GM19099 (cell line): ENCODE results near the gene GPC1.

Experiments
- POLR2A ChIP-seq: IDR thresholded peaks from 3 replicates; pipeline ENCODE4 v1.6.1; 2011; ENCODE audit warnings: low read depth; ENCODE audit not compliant: insufficient read length; ENCODE audit errors: extremely low read depth

The GPC1 gene

DNA sequence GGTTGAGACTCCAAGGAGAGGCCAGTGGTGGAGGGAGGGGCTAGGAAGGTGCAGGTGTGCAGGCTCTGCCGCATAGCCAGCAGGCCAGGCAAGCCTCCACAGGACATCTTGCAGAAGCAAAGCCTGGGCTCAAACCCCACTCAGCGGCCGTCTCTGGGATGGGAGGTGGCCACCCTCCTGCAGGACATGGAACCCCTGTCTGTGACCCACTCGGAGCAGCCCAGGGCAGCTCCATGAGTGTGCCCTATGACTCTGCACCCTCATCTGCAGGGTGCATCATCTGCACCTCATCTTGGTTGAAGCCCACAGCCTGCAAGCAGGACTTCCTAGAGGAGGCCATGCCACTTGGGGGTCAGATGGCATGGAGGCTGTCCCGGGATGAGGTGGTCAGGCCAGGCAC lies 46.3 kb downstream of the GPC1 start:
- TF ChIP-seq POLR2A = no peak

DNA sequence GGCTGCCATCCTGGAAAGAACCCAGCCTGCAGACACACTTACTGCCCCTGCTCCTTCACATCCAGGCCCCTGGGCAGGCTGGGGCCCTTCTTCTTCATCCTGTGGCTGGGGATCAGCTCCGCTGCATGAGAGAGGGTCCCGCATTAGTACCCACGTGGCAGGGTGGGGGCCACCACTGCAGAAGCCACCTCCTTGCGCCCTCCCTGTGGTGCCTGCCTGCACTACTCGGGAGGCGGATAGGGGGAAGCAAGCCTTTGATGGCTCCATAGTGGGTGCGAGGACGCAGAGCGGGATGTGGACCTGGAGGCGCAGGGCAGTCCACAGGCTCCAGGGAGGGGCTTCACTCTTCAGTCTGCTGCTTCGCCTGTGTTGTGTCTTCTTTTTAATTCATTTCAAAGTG lies 46.7 kb downstream of the GPC1 start:
- TF ChIP-seq POLR2A = no peak

DNA sequence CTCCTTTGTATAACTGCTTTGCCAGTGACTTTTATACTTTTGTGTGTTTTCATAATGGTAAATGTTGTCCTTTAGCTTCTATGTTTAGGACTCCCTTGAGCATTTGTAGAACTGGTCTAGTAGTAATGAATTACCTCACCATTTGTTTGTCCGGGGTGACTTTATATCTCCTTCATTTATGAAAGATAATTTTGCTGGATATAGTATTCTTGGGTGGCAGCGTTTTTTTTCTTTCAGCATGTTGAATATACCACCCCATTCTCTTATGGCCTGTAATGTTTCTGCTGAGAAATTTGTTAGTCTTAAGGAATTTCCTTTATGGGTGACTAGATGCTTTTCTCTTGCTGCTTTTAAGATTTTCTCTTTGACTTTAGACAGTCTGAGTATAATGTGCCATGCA lies 56.0 kb downstream of the GPC1 start:
- no peak for TF ChIP-seq POLR2A

DNA sequence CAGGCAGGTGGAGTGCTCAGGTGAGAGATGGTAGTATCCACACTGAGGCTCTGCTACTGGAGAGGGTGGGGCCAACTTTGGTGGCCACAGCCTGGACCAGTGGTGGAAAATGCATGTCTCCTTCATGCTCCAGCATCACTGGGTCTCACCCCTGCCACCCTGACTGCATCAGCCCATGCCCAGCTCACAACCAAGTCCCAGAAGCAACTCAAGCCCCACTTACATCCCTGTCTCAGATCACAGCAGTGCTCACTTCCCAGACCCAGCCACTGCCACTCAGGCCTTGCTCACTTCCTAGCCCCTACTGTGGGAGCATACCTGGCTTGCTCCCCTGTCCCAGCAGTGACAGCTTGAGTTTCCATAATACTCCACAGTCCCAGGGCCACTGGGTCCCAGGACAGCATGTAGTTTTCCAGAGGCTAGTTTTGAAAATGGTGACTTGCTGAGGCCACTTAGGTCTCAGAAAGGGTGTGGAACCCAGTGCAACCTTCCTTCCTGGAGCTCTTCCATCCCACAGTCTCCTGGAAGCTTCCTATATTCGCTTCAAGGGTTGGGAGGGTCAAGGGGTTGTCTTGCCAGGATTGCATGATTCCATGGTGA lies 58.8 kb downstream of the GPC1 start:
- no peak for TF ChIP-seq POLR2A

DNA sequence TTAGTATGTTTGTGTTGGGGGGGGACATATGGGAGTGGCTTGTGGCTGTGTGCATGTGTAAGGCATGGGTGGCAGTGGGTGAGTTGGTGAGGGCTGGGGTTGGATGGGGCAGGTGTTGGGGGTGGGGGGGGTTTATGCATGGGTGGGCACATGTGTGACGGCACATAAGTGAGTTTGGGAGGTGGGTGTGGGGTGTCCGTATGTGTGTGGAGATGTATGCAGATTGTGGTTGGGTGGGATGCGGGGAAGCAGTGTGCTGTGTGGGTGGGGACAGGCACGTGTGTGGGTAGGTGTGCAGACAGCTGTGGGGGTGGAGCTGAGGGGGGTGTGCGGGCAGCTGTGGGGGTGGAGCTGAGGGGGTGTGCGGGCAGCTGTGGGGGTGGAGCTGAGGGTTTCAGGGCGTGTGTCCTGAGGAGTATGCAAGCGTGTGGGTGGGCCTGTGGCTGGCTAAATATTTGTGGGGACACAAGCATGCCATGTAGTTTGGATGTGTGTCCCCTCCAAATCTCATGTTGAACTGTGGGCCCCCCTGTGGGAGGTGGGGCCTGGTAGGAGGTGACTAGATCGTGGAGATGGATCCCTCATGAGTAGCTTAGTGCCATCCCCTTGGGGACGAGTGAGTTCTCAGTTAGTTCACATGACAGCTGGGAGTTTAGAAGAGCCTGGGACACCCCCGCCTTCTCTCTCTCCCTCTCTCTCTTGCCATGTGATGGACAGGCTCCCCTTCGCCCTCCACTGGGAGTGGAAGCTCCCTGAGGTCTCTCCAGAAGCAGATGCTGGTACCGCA lies 62.9 kb downstream of the GPC1 start:
- no peak for TF ChIP-seq POLR2A

DNA sequence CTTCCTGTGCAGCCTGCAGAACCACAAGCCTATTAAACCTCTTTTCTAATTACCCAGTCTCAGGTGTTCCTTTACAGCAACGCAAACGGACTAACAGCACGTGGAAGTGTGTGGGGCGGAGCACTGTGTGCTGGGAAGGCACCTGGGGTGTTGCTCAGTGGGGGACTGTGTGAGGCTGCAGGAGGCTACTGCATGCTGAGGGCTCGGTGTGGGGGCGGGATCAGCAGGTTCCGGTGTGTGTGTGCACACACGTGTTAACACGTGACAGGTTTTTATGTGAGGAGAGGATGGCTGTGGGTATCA lies 63.4 kb downstream of the GPC1 start:
- no peak for TF ChIP-seq POLR2A

DNA sequence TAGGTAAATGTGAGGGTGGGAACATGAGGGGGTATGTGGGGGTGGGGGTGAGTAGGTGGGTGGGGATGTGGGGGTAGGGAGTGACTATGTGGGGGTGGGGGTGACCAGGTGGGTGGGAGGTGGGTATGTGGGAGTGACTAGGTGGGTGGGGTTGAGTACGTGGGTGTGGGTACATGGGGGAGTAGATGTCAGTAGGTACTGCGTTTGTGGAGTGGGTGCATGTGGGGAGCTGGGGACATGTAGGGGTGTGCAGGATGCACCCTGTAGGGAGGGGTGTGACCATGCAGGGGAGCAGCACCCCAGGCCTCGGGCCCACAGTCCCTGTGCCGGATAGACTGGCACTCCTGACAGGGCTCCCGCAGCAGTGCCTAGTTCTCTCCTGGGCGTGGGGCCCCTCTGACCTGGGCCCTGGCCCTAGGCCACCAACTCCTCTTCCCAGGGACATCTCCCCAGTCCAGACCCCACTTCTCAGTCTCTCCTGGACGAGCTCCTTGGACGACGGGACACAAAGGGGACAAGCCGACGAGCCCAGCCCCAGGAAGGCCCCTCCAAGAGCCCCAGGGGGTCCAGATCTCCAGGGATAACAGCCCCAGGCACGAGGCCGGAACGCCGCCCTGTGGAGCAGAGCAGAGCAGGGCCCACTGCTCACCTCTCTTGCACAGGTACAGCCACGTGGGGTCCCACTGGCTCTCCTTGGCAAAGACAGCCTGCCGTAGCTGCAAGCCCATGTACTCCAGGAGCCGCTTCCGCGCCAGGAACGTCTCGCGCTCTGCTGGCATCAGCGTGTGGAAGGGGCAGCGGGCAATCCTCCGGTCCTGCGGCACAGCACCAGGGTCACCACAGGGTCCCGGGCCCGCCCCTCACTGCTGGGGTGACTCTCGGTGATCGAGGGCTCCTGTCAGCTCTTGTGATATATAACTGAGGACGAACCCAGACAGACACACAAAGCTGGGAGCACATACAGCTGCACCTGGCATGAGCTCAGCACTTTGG lies 64.1 kb downstream of the GPC1 start:
- no peak for TF ChIP-seq POLR2A

DNA sequence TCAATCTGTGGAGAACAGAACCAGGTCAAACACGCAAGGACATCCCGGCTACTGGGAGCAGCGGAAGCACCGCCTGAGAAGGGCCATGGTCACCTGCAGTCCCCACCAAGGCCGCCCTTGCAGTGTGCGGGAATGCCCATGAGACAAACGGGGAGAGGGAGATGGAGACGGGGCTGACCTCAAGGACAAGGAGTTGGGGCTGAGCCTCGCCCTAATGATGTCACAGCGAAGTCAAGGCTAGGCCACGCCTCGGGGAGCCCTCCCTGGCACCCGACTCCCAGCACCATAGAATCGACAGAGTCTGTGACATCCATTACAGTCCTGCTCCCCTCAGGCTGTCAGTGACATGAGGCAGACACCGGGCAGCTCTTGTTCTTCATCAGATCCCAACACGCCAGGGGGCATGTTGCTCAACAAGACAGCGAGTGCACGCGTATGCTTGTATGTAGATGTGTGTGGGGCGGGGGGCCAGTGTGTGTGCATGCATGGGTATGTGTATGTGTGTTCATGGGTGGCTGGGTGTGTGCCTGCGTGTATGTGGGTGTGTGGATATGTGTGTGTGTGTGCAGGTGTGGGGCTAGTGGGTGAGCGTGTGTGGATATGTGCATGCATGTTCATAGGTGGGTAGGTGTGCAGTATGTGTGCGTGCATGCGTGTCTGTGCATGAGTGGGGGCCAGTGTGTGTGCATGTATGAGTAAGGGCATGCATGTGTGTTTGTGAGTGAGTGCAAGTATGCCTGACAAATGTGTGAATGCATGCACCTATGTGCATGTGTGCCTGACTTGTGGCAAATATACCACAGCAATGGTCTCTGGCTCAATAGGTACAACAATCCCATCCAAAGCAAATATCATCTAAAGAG lies 65.3 kb downstream of the GPC1 start:
- TF ChIP-seq POLR2A = no peak

DNA sequence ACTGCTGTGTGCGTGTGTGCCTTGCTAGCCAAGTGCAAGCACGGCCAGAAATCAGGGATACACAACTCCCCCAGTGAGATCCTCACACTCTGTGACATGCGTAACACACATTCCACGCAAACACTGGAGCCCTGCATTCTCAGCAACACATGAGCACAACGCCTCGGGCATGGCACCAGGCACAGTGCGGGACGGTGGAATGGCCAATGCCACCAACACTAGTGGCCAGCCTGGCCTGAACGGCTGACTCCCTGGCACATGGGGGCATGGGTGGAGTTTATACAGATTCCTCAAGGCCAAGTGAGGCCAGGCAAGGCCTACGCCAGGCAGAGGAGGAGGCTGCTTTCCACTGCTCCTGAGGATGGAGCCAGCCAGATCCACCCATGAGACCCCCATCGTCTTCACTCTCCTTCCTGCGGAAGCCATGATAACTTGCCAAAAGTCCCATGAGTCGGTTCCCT lies 66.1 kb downstream of the GPC1 start:
- no peak for TF ChIP-seq POLR2A

DNA sequence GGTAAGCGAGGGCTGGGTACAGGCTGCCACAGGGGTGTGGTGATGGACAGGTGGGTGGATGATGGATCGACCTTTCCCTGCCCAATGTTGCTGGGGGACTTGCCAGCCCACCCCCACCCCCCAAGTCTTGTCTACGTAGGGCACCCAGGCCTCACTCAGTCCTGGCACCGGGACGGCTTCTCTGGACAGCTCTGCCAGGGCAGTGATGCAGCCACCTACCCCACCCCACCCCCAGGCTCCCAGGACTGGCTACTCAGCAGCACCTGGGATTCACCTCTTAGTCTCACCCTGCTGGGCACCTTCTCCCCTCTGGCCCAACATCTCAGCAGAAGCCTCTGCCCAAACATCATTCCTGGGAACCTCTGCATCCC lies 66.6 kb downstream of the GPC1 start:
- TF ChIP-seq POLR2A = no peak

DNA sequence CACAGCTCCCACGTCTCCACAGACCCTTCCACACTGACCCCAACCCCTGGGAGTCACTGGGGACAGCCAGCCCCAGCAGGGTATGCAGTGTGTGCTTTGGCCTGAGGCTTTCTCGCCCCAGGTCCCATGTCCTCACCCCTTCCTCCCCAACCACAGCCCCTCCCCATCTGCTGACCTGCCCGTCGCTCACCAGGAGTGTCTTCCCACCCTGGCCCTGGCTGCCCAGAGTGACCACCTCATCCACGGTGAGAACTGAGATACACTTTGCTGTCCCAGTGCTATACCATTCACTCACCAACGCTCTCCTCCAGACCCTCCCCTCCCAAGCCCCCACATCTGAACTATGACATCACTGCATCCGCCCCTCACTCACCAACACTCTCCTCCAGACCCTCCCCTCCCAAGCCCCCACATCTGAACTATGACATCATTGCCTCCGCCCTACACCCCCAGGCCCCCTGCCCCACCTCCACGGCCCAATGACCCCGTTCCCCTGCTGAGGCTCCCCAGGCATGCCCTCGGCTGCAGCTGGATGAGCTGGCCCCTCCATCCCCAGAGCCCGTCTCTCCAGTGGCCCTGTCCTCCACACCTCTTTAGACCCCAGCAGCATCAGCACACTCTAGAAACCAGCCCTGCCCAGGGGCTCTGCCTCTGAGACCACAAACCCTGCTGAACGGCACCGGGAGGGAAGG lies 67.1 kb downstream of the GPC1 start:
- TF ChIP-seq POLR2A = no peak

DNA sequence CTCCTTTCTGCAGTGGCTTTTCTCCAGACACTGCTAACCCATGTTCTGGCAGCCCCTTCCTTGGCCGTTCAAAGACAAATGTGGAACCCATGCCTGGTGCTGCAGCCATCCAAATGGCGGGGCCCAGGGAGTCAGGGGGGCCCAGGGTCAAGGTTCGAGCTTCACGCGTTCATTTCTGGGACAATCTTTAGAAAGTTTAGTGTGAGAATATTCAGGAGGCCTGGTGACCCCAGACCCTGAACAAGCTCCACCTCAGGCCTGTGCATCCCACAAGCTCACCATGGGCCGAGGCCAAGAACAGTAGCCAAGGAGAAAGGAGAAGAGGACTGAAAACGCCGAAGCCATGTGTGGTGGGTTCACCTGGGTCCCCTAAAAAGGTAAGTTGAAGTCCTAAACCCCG lies 67.9 kb downstream of the GPC1 start:
- no peak for TF ChIP-seq POLR2A

DNA sequence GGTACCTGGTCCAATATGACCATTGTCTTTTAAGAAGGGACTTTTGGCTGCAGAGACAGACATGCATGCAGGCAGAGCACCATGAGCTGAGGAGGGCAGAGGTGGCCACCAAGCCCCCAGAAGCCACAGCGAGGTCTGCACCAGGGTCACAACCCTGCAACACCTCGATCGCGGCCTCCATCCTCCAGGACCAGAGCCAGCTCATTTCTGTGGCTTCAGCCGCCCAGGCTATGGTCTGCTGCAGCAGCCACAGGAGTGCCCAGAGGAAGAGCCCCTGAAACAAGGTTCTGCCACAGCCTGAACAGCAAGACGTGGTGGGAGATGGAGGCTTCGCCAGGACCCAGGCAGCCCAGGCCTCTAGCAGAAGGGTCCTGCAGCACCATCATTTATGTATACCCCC lies 68.4 kb downstream of the GPC1 start:
- no peak for TF ChIP-seq POLR2A

DNA sequence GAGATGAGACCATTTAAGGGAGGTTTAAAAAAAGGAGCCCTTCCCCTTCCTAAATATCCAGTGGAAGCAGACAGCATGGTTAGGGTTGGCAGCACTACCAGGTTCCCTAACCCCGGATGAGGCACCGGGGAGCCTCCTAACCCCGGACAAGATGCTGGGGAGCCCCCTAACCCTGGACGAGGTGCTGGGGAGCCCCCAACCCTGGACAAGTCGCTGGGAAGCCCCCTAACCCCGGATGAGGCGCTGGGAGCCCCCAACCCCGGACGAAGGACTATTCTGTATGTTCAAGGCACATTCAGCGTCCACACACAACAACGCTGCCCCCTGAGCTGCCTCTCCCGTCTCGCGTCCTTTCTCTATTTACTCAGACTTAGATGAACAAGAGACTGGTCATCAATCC lies 70.4 kb downstream of the GPC1 start:
- TF ChIP-seq POLR2A = no peak
